Measurements from ENCODE around the gene FBLIM1.
"Not testable (repeated sequence)": the region's sequence is repeated elsewhere in the genome, so short reads cannot be mapped to it uniquely, and the experiment has no call there.

- TF ChIP-seq EZH2phosphoT487 (conservative IDR thresholded peaks at IDR 0.05; ENCODE audit: low read length); CTCF (IDR thresholded peaks at IDR 0.05; ENCODE audit: insufficient read depth, low read length, poor library complexity, severe bottlenecking): not testable (repeated sequence)
These were observed 70.3 kb downstream of the FBLIM1 start for GRCh38 chr1:15828931-15829330.

All from SU-DHL-6 (cell line).